HEK293 (cell line): ENCODE data around the gene CUL3.

Experiments used
- CTCF ChIA-PET: fragments of 350-600 bp; formaldehyde crosslinking; extraction: SDS; loops from one replicate; lab custom pipeline; 2021; ENCODE audit warnings: antibody characterized with exemption; lab: Yijun Ruan, JAX
- POLR2A ChIA-PET: fragments of 300-600 bp; formaldehyde crosslinking; extraction: SDS; loops from one replicate; lab custom pipeline; 2020; ENCODE audit warnings: antibody characterized with exemption, inconsistent platforms; lab: Yijun Ruan, JAX
- H3K27ac ChIP-seq: fragments of 200-500 bp; sonication (Bioruptor generic); 2 replicates; pipeline ENCODE4 v1.5.1; 2014; ENCODE audit warnings: low read depth, low read length, control low read depth, inconsistent platforms; ENCODE audit errors: extremely low read depth
- H3K36me3 ChIP-seq, 2 experiments: fragments of 200-500 bp in 1 of 2; sonication (Bioruptor generic) in 1 of 2; 1 replicate in 1 of 2; 2 replicates in 1 of 2; pipeline ENCODE4 v1.5.1; 2014 to 2017; ENCODE audit warnings: inconsistent platforms in 2 of 2, low read length in 2 of 2; ENCODE audit not compliant: control insufficient read depth in 2 of 2, insufficient read depth in 1 of 2
- H3K4me1 ChIP-seq: fragments of 200-500 bp; sonication (Bioruptor generic); 2 replicates; pipeline ENCODE4 v1.5.1; 2014; ENCODE audit warnings: mild to moderate bottlenecking, low read length, inconsistent platforms; ENCODE audit not compliant: control insufficient read depth, insufficient read depth
- H3K4me3 ChIP-seq: 2 replicates; pipeline ENCODE4 v1.5.1; 2011; ENCODE audit warnings: low read depth, mild to moderate bottlenecking, control low read depth, low read length, moderate library complexity
- H3K9me3 ChIP-seq: fragments of 200-500 bp; sonication (Bioruptor generic); 2 replicates; pipeline ENCODE4 v1.5.1; 2014; ENCODE audit warnings: low read depth, low read length, inconsistent platforms; ENCODE audit not compliant: control insufficient read depth, insufficient read depth
- HOXA7 ChIP-seq: sonication (generic); formaldehyde crosslinking; IDR thresholded peaks from 2 replicates; pipeline ENCODE4 v1.8.1; 2022; ENCODE audit warnings: missing genetic modification reagents, borderline replicate concordance
- KLF1 ChIP-seq: fragments of 450-650 bp; formaldehyde crosslinking; IDR thresholded peaks from 2 replicates; pipeline ENCODE4 v1.5.1; 2016; ENCODE audit warnings: missing biosample characterization, missing genetic modification characterization
- SCRT2 ChIP-seq: fragments of 450-650 bp; formaldehyde crosslinking; IDR thresholded peaks from 2 replicates; pipeline ENCODE4 v1.5.1; 2016; ENCODE audit warnings: missing biosample characterization, missing genetic modification characterization
- ZFP3 ChIP-seq: fragments of 450-650 bp; formaldehyde crosslinking; IDR thresholded peaks from 2 replicates; pipeline ENCODE4 v1.5.1; 2016; ENCODE audit warnings: low read depth, missing biosample characterization, missing genetic modification characterization
- ZNF112 ChIP-seq: fragments of 450-650 bp; formaldehyde crosslinking; IDR thresholded peaks from 2 replicates; pipeline ENCODE4 v1.5.0; 2017; ENCODE audit warnings: missing biosample characterization, missing genetic modification characterization
- ZNF155 ChIP-seq: fragments of 450-650 bp; formaldehyde crosslinking; IDR thresholded peaks from 2 replicates; pipeline ENCODE4 v1.5.1; 2016; ENCODE audit warnings: missing biosample characterization, missing genetic modification characterization
- ZNF211 ChIP-seq: fragments of 450-650 bp; formaldehyde crosslinking; IDR thresholded peaks from 2 replicates; pipeline ENCODE4 v1.5.1; 2016; ENCODE audit warnings: low read depth, missing biosample characterization, missing genetic modification characterization
- ZNF23 ChIP-seq: fragments of 450-650 bp; formaldehyde crosslinking; IDR thresholded peaks from 2 replicates; pipeline ENCODE4 v1.5.1; 2016; ENCODE audit warnings: missing biosample characterization, missing genetic modification characterization, borderline replicate concordance
- ZNF266 ChIP-seq: fragments of 450-650 bp; formaldehyde crosslinking; IDR thresholded peaks from 2 replicates; pipeline ENCODE4 v1.5.1; 2016; ENCODE audit warnings: missing biosample characterization, missing genetic modification characterization, low read depth
- ZNF391 ChIP-seq: fragments of 450-650 bp; formaldehyde crosslinking; IDR thresholded peaks from 2 replicates; pipeline ENCODE4 v1.5.1; 2016; ENCODE audit warnings: low read depth, missing biosample characterization, missing genetic modification characterization, borderline replicate concordance
- ZNF529 ChIP-seq: fragments of 450-650 bp; formaldehyde crosslinking; IDR thresholded peaks from 2 replicates; pipeline ENCODE4 v1.5.1; 2017; ENCODE audit warnings: missing genetic modification characterization, missing biosample characterization; ENCODE audit not compliant: insufficient replicate concordance
- ZNF560 ChIP-seq: fragments of 450-650 bp; formaldehyde crosslinking; IDR thresholded peaks from 2 replicates; pipeline ENCODE4 v1.5.1; 2017; ENCODE audit warnings: missing biosample characterization, missing genetic modification characterization, borderline replicate concordance
- ZNF571 ChIP-seq: fragments of 450-650 bp; formaldehyde crosslinking; IDR thresholded peaks from 2 replicates; pipeline ENCODE4 v1.5.0; 2017; ENCODE audit warnings: missing biosample characterization, missing genetic modification characterization
- ZNF610 ChIP-seq: fragments of 450-650 bp; formaldehyde crosslinking; IDR thresholded peaks from 2 replicates; pipeline ENCODE4 v1.5.1; 2016; ENCODE audit warnings: missing biosample characterization, missing genetic modification characterization, borderline replicate concordance
- ZNF658 ChIP-seq: fragments of 450-650 bp; formaldehyde crosslinking; IDR thresholded peaks from 2 replicates; pipeline ENCODE4; 2016; ENCODE audit warnings: missing biosample characterization, missing genetic modification characterization
- ZNF792 ChIP-seq: fragments of 450-650 bp; formaldehyde crosslinking; IDR thresholded peaks from 2 replicates; pipeline ENCODE4 v1.5.1; 2016; ENCODE audit warnings: missing biosample characterization, missing genetic modification characterization
- ZNF830 ChIP-seq: fragments of 450-650 bp; IDR thresholded peaks from 2 replicates; pipeline ENCODE4 v1.5.0; 2018; ENCODE audit warnings: missing biosample characterization, missing genetic modification characterization, low read depth, mild to moderate bottlenecking, moderate library complexity
- TF ChIP-seq, protein P1 (sequence below): fragments of 450-650 bp; formaldehyde crosslinking; IDR thresholded peaks from 2 replicates; pipeline ENCODE4 v1.5.1; 2016; ENCODE audit warnings: missing biosample characterization, missing genetic modification characterization
- TF ChIP-seq, protein P2 (sequence below): fragments of 450-650 bp; formaldehyde crosslinking; IDR thresholded peaks from 2 replicates; pipeline ENCODE4 v1.5.1; 2016; ENCODE audit warnings: missing biosample characterization, missing genetic modification characterization
- TF ChIP-seq, protein P3 (sequence below): fragments of 450-650 bp; formaldehyde crosslinking; IDR thresholded peaks from 2 replicates; pipeline ENCODE4; 2016; ENCODE audit warnings: missing biosample characterization, missing genetic modification characterization
- TF ChIP-seq, protein P4 (sequence below): fragments of 450-650 bp; formaldehyde crosslinking; IDR thresholded peaks from 2 replicates; pipeline ENCODE4 v1.5.1; 2016; ENCODE audit warnings: missing biosample characterization, missing genetic modification characterization

CUL3 gene

DNA sequence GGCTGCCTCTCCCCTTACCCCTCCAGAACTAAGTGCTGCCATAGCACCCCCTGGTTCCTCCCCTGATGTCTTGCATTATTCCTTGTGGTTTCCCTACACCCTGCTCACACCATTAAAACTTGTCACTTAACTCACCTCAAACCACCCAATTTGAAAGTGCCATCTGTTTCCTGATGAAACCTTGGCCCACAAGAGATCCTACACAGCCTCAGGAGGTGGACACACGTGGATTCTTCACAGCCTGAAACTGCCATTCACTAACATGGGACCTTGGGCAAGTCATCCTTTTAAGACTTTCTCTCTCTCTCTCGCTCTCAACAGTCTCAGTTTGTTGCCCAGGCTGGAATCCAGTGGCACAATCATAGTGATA lies 155.7 kb downstream of the CUL3 start (continued):
- TF ChIP-seq, protein P1, sequence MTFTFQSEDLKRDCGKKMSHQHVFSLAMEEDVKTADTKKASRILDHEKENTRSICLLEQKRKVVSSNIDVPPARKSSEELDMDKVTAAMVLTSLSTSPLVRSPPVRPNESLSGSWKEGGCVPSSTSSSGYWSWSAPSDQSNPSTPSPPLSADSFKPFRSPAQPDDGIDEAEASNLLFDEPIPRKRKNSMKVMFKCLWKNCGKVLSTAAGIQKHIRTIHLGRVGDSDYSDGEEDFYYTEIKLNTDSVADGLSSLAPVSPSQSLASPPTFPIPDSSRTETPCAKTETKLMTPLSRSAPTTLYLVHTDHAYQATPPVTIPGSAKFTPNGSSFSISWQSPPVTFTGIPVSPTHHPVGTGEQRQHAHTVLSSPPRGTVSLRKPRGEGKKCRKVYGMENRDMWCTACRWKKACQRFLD (tag by site-specific recombination): no peak
- no peak for TF ChIP-seq ZNF112 (tag by site-specific recombination)

DNA sequence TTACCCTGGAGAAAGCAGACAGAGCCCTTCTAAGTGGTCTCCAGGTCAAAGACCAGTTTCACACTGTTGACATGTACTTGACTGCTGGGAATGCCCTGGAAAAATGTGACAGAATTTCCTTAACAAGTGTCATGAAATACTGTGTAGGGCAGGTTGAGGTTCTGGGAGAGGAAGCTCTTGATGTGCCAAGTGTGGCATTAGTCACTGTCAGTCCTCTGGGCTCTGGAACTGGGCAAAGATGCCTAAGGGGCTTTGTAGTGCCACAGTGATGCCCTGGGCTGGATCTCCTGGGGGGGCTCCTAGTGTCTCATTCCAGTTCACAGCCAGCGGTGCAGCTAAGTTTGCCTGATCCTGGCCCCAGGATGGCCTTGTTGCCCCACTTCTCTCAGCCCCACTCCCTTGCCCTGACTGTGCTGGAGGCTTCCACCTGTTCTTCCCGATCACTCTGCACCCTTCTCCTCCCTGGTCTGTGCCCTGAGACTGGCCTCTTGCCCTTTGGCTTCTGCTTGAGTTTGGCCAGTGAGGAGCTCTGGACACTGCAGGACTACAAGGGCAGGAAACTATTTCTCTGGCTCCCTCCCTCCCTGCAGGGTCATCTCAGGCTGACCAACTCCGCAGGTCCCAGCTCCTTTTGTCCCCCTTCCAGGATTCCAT lies 156.2 kb downstream of the CUL3 start:
- no peaks in the 10 kb centered on the region for H3K36me3 ChIP-seq
- TF ChIP-seq HOXA7 (CRISPR knock-in tag) (no peak), ZNF23 (tag by site-specific recombination) (no peak), ZNF211 (tag by site-specific recombination) (no peak), ZFP3 (tag by site-specific recombination) (no peak), ZNF560 (tag by site-specific recombination) (no peak), ZNF792 (tag by site-specific recombination) (no peak), ZNF529 (tag by site-specific recombination) (no peak), ZNF266 (tag by site-specific recombination) (no peak), ZNF830 (tag by site-specific recombination) (no peak), SCRT2 (no peak), ZNF155 (tag by site-specific recombination) (no peak), ZNF658 (tag by site-specific recombination) (no peak), KLF1 (no peak), ZNF610 (tag by site-specific recombination) (no peak), ZNF571 (tag by site-specific recombination) (no peak), ZNF391 (tag by site-specific recombination) (no peak)
- TF ChIP-seq, protein P2, sequence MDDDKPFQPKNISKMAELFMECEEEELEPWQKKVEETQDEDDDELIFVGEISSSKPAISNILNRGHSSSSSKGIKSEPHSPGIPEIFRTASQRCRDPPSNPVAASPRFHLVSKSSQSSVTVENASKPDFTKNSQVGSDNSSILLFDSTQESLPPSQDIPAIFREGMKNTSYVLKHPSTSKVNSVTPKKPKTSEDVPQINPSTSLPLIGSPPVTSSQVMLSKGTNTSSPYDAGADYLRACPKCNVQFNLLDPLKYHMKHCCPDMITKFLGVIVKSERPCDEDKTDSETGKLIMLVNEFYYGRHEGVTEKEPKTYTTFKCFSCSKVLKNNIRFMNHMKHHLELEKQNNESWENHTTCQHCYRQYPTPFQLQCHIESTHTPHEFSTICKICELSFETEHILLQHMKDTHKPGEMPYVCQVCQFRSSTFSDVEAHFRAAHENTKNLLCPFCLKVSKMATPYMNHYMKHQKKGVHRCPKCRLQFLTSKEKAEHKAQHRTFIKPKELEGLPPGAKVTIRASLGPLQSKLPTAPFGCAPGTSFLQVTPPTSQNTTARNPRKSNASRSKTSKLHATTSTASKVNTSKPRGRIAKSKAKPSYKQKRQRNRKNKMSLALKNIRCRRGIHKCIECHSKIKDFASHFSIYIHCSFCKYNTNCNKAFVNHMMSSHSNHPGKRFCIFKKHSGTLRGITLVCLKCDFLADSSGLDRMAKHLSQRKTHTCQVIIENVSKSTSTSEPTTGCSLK (tag by site-specific recombination): no peak
- TF ChIP-seq, protein P3, sequence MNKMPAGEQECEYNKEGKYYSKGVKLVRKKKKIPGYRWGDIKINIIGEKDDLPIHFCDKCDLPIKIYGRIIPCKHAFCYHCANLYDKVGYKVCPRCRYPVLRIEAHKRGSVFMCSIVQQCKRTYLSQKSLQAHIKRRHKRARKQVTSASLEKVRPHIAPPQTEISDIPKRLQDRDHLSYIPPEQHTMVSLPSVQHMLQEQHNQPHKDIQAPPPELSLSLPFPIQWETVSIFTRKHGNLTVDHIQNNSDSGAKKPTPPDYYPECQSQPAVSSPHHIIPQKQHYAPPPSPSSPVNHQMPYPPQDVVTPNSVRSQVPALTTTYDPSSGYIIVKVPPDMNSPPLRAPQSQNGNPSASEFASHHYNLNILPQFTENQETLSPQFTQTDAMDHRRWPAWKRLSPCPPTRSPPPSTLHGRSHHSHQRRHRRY (tag by site-specific recombination): no peak
- TF ChIP-seq, protein P4, sequence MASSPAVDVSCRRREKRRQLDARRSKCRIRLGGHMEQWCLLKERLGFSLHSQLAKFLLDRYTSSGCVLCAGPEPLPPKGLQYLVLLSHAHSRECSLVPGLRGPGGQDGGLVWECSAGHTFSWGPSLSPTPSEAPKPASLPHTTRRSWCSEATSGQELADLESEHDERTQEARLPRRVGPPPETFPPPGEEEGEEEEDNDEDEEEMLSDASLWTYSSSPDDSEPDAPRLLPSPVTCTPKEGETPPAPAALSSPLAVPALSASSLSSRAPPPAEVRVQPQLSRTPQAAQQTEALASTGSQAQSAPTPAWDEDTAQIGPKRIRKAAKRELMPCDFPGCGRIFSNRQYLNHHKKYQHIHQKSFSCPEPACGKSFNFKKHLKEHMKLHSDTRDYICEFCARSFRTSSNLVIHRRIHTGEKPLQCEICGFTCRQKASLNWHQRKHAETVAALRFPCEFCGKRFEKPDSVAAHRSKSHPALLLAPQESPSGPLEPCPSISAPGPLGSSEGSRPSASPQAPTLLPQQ (tag by site-specific recombination): no peak
- H3K4me1 ChIP-seq: no peaks in the 10 kb centered on the region
- POLR2A ChIA-PET: no interaction called here
- CTCF ChIA-PET: interaction anchor here (0.5 to 0.7 kb wide), 2 partner anchors 39 to 63 kb away, joined by 3 to 5 read pairs; no protein-coding TSS in a partner anchor
- H3K9me3 ChIP-seq: no peaks in the 10 kb centered on the region
- H3K4me3 ChIP-seq: no peak overlapping the region
- no peak overlapping the region for H3K27ac ChIP-seq
